Left ventricle myocardium inferior (tissue), 1 donor: Measurements from ENCODE around the gene SLC30A1. TPM values are rescaled to one million over a fixed set of nuclear protein-coding genes. Genes with fewer than 3 reads are reported as not detected.
A peak's percentile ranks its signal among the peaks of the same experiment; 100 is the strongest.
"Not testable (repeated sequence)": the region's sequence is repeated elsewhere in the genome, so short reads cannot be mapped to it uniquely, and the experiment has no call there.

Experiments used
- DNase-seq: peaks from one replicate; pipeline ENCODE4 v3.0.0-alpha.2; 2020
- H3K27ac ChIP-seq: fragments of 200-600 bp; replicated peaks from 2 replicates; pipeline ENCODE4 v1.8.0; 2021
- H3K27me3 ChIP-seq: fragments of 200-600 bp; 2 replicates; pipeline ENCODE4 v1.8.0; 2021; ENCODE audit warnings: low read depth
- H3K36me3 ChIP-seq: fragments of 200-600 bp; 2 replicates; pipeline ENCODE4 v1.8.0; 2021
- H3K4me1 ChIP-seq: fragments of 200-600 bp; 2 replicates; pipeline ENCODE4 v1.8.0; 2021
- H3K4me3 ChIP-seq: fragments of 200-600 bp; 2 replicates; pipeline ENCODE4 v1.8.0; 2021; ENCODE audit warnings: mild to moderate bottlenecking, moderate library complexity
- H3K9me3 ChIP-seq: fragments of 200-600 bp; replicated peaks from 2 replicates; pipeline ENCODE4 v1.8.0; 2021
- CTCF ChIP-seq: fragments of 200-600 bp; IDR thresholded peaks from 2 replicates; pipeline ENCODE4 v1.8.0; 2021; ENCODE audit warnings: antibody characterized with exemption, mild to moderate bottlenecking, borderline replicate concordance
- intact Hi-C: fragments of 100-400 bp; cut with micrococcal nuclease; formaldehyde crosslinking; loops from one replicate; pipeline ENCODE4 v1.11.0; 2022
- total RNA-seq: library from RNA; stranded (reverse); fragmentation: NEBNext Ultra II Directional; extraction: Animal tissue kit (Norgen Biotek cat#: 25700); gene quantifications from one replicate; pipeline ENCODE4 v1.2.1, GENCODE V29; 2021
- donor health status: DM: no; HTN: yes; CAD: no; lungs with severe emphysema.

The SLC30A1 gene
- total RNA-seq, 1 donor from 2014 or later: 11.5 TPM

- DNase-seq: no peak
Measured at GRCh38 chr1:211547710-211548109, 31.3 kb downstream of the SLC30A1 start.

DNA sequence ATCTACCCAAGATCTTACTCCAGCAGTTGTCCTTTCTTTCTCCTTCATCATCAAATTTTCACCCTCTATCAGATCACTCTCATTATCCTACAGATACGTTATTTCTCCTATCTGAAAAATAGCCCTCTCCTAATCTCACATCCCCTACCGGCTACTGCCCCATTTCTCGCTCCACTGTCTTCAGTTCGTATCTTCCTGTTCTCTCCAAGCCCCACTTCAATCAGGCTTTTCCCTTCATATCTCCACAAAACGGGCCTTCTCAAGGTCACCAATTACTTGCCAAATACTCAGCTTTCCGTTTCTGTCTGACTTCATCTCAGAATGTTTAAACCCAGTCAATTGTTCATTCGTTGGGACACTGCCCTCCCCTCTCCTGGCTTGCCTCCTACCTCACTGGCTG lies 32.4 kb downstream of the SLC30A1 start:
- TF ChIP-seq CTCF: no peak
- H3K27me3 ChIP-seq: no peaks in the 10 kb centered on the region
- H3K4me1 ChIP-seq: peaks cover 35% of the 10 kb centered on the region
- intact Hi-C loops: no loop called here
- DNase-seq: no peak
- no peaks in the 10 kb centered on the region for H3K9me3 ChIP-seq
- no peaks in the 10 kb centered on the region for H3K36me3 ChIP-seq
- no peak overlapping the region for H3K4me3 ChIP-seq
- H3K27ac ChIP-seq: no peak overlapping the region

More at GRCh38 chr1:211547710-211548109, 31.3 kb downstream of the SLC30A1 start:
- Histone ChIP-seq H3K27me3 (no peaks in the 10 kb centered on the region), H3K36me3 (no peaks in the 10 kb centered on the region), H3K27ac (no peak overlapping the region), H3K9me3 (no peaks in the 10 kb centered on the region), H3K4me1 (peaks cover 23% of the 10 kb centered on the region), H3K4me3 (no peak overlapping the region)
- intact Hi-C loops: no loop called here
- TF ChIP-seq CTCF: no peak

DNA sequence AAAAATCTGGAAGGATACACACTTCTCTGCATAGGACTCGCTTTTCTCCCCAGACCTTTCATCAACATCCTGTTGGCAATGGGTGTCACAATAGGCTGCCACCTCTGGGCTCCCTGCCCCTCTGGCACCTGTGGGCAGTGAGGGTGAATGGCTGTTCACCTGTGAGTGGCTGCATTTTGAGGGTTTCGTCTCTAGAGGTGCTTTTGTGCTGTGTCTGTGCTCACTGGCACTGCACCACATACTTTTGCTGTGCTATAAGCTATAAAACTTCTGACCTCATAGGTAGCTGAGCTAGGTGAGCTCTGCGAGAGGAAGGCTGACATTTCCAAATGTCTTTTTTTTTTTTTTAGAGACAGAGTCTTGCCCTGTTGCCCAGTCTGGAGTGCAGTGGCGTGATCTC lies 35.9 kb downstream of the SLC30A1 start:
- TF ChIP-seq CTCF: no peak
- no peak for DNase-seq
- H3K4me1 ChIP-seq: peaks cover 30% of the 10 kb centered on the region
- no peaks in the 10 kb centered on the region for H3K9me3 ChIP-seq
- H3K27me3 ChIP-seq: no peaks in the 10 kb centered on the region
- H3K4me3 ChIP-seq: no peak overlapping the region
- H3K27ac ChIP-seq: no peak overlapping the region
- intact Hi-C loops: no loop called here
- no peaks in the 10 kb centered on the region for H3K36me3 ChIP-seq

DNA sequence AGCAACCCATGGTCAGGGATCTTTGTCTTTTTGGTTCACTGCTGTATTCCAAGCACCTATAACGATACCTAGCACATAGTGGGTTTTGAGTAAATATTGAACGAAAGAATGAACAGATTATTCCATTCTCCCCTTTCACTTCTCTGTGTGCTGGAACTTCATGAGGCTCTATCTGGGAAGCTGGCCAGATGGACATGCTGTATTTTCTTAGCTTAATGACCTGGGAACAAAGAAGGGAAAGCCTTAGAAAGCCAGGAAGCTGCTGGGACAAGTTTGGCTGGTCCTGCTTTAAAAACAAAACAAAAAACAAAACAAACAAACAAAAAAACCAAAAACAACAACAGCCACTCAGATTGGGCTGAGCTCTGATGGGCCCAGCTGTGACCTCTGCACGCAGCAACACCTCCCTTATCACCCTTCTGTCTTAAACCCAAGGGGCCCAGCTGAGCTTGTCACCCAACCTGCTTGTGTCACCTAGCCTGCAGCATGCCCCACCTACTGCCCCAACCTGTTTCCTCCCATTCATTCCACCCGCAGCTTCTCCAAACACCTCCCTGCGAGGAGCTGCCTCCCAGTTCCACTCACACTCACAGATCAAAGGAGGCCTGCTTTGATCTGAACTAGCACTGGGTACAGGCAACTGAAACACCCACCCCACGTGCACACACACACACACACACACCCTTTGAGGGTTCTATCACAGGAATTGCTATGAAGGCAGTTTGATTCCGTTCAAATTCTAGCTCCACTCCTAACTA lies 37.1 kb downstream of the SLC30A1 start:
- Histone ChIP-seq H3K4me3 (no peak overlapping the region), H3K4me1 (peaks cover 25% of the 10 kb centered on the region), H3K9me3 (no peaks in the 10 kb centered on the region), H3K27me3 (no peaks in the 10 kb centered on the region), H3K36me3 (no peaks in the 10 kb centered on the region), H3K27ac (peak overlapping the region; percentile 56)
- intact Hi-C loops: no loop called here
- no peak for DNase-seq
- no peak for TF ChIP-seq CTCF

GRCh38 chr1:211541278-211541677 lies 37.7 kb downstream of the SLC30A1 start:
- Histone ChIP-seq H3K36me3 (no peaks in the 10 kb centered on the region), H3K27ac (peak overlapping the region; percentile 56), H3K4me1 (peaks cover 25% of the 10 kb centered on the region), H3K4me3 (no peak overlapping the region), H3K27me3 (no peaks in the 10 kb centered on the region), H3K9me3 (no peaks in the 10 kb centered on the region)
- intact Hi-C loops: no loop called here
- TF ChIP-seq CTCF: no peak
- no peak for DNase-seq

DNA sequence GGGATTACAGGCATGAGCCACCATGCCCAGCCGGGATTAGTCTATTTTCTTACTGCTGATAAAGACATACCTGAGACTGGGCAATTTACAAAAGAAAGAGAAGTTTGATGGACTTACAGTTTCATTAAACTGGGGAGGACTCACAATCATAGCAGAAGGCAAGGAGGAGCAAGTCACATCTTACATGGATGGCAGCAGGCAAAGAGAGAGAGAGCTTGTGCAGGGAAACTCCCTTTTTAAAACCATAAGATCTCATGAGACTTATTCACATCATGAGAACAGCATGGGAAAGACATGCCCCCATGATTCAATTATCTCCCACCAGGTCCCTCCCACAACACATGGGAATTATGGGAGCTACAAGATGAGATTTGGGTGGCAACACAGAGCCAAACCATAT lies 38.1 kb downstream of the SLC30A1 start:
- intact Hi-C loops, H3K36me3 ChIP-seq: not testable (repeated sequence)

More for the DNA sequence above, 38.1 kb downstream of the SLC30A1 start:
- H3K27ac ChIP-seq, H3K4me3 ChIP-seq, H3K27me3 ChIP-seq, H3K9me3 ChIP-seq, DNase-seq: not testable (repeated sequence)
- H3K4me1 ChIP-seq: peaks cover 25% of the 10 kb centered on the region
